Heart right ventricle (tissue), 16 donors: ENCODE data around the gene ZNF644. TPM values are rescaled to one million over a fixed set of nuclear protein-coding genes. Genes with fewer than 3 reads are reported as not detected.

ENCODE experiments used
- ATAC-seq, 8 donors: fragments of 200-7000 bp; cut with Tn5 transposase; one replicate each; pipeline ENCODE4 v1.9.1; 2020; ENCODE audit warnings: mild to moderate bottlenecking in 8 of 8, moderate library complexity in 8 of 8, moderate number of reproducible peaks in 1 of 8
- DNase-seq, 2 donors: peaks; one replicate each; pipeline ENCODE4 v3.0.0-alpha.2; 2020
- H3K27ac ChIP-seq, 10 donors: fragments of 200-600 bp; sonication (generic) in 2 of 10; one replicate each; pipeline versions ENCODE4 v1.5.0 to v1.8.0; 2020 to 2022; ENCODE audit warnings: mild to moderate bottlenecking in 3 of 10
- H3K27me3 ChIP-seq, 7 donors: fragments of 200-600 bp; one replicate each; pipeline ENCODE4 v1.8.0; 2021 to 2022; ENCODE audit warnings: mild to moderate bottlenecking in 2 of 7
- H3K36me3 ChIP-seq, 9 donors: fragments of 200-600 bp; sonication (generic) in 1 of 9; one replicate each; pipeline versions ENCODE4 v1.5.0 to v1.8.0; 2020 to 2022; ENCODE audit warnings: mild to moderate bottlenecking in 2 of 9
- H3K4me1 ChIP-seq, 9 donors: fragments of 200-600 bp; sonication (generic) in 1 of 9; one replicate each; pipeline versions ENCODE4 v1.5.0 to v1.8.0; 2020 to 2022; ENCODE audit warnings: mild to moderate bottlenecking in 4 of 9
- H3K4me3 ChIP-seq, 10 donors: fragments of 200-600 bp; sonication (generic) in 2 of 10; one replicate each; pipeline versions ENCODE4 v1.5.0 to v1.8.0; 2020 to 2022; ENCODE audit warnings: mild to moderate bottlenecking in 7 of 10, moderate library complexity in 2 of 10
- H3K9me3 ChIP-seq, 11 donors: fragments of 200-600 bp in 10 of 11; sonication (generic) in 2 of 11; one replicate each; pipeline versions ENCODE4 v1.5.0 to v1.8.0; 2013 to 2022; ENCODE audit warnings: mild to moderate bottlenecking in 2 of 11, control low read depth in 1 of 11, moderate library complexity in 1 of 11
- CTCF ChIP-seq, 9 donors: fragments of 200-600 bp; sonication (generic) in 2 of 9; IDR thresholded peaks; one replicate each; pipeline versions ENCODE4 v1.5.0 to v1.8.0; 2021 to 2022; ENCODE audit warnings: antibody characterized with exemption in 9 of 9, mild to moderate bottlenecking in 5 of 9, moderate library complexity in 1 of 9
- WGBS, 2 donors: extraction: QIAGEN DNeasy Blood & Tissue Kit; methylation state at CpG; one replicate each; pipeline ENCODE4 v1.1.7; 2013; ENCODE audit warnings: inconsistent platforms in 1 of 2; 5-methylcytosine and 5-hydroxymethylcytosine counted together
- intact Hi-C, 10 donors: fragments of 100-400 bp; cut with DNase I; formaldehyde crosslinking; loops; one replicate each; pipeline versions ENCODE4 v1.11.1 to v1.14.2; 2022
- polyA plus RNA-seq, 2 donors: library from polyadenylated mRNA; stranded (reverse); fragments of 200-250 nt; gene quantifications; one replicate each; pipeline ENCODE4 v1.2.3, GENCODE V29; 2013
- total RNA-seq, 10 donors: library from RNA; stranded (reverse); fragmentation: NEBNext Ultra II Directional in 3 of 10; extraction: Animal tissue kit (Norgen Biotek cat#: 25700) in 3 of 10; gene quantifications; one replicate each; pipeline versions ENCODE4 v1.2.1 to v1.2.4, GENCODE V29; 2021 to 2023
- donor health status: Arrhythmogenic right ventricular cardiomyopathy.
- donor health status: ischemic (EF 13 %, LVEDD 7.1; RV severe dilation, severe dysfunction).
- donor health status: healthy with polysubstance abuse.
- donor health status: DM: no; HTN: yes; CAD: no.
- donor health status: DM: no; HTN: no; CAD: no.
- donor health status: ischemic (EF 25% LVEDD 6.9; RV normal size, moderate dysfunction).
- donor health status: ischemic (EF 25% LVEDD 5.7; RV mildly dilated, moderate dysfunction).
- donor health status: healthy.
- donor health status: DM: yes; HTN: yes; CAD: no.
- donor health status: Ischemic cardiomyopathy.
- donor health status: ischemic (EF 35%, LVEDD 5.7; RV mildly dilated, moderate dysfunction).
- donor health status: nonischemic (EF 11% LVEDD 7.7; RV severe dilation, severe dysfunction).
- donor health status: DM: yes; HTN: yes; CAD: no.
- donor health status: PGD.
- donor health status: ischemic (EF 29% LVEDD 5.4; RV normal size, mild dysfunction).
- donor health status: nonischemic (EF 23%, LVEDD 6.1; RV moderate dilation, normal function).

The ZNF644 gene
- total and polyA plus RNA-seq, 12 donors = 10.7 to 48.0 (median 33.6) TPM

GRCh38 chr1:90945287-90945686 lies 76.5 kb downstream of the ZNF644 start:
- no peak for ATAC-seq
- H3K4me1 ChIP-seq = peaks cover 0 to 39% (median 12%) of the 10 kb centered on the region in 9 donors

GRCh38 chr1:90943966-90944365 lies 77.9 kb downstream of the ZNF644 start:
- Histone ChIP-seq H3K9me3 (no peaks in the 10 kb centered on the region), H3K36me3 (peaks cover 0 to 29% (median 6%) of the 10 kb centered on the region in 9 donors), H3K4me3 (no peak overlapping the region), H3K4me1 (peaks cover 0 to 36% (median 14%) of the 10 kb centered on the region in 9 donors), H3K27ac (no peak overlapping the region), H3K27me3 (no peaks in the 10 kb centered on the region)
- DNase-seq (no peak), ATAC-seq (no peak)
- intact Hi-C loops = no loop called here
- WGBS, 2 donors = 93 to 96% methylated on average over 4 of the region's 4 CpGs
- TF ChIP-seq CTCF (IDR thresholded peaks at IDR 0.05) = no peak

More at GRCh38 chr1:90945287-90945686, 76.5 kb downstream of the ZNF644 start:
- no peak for TF ChIP-seq CTCF (IDR thresholded peaks at IDR 0.05)
- H3K9me3 ChIP-seq = no peaks in the 10 kb centered on the region
- no peak overlapping the region for H3K4me3 ChIP-seq
- H3K36me3 ChIP-seq = peaks cover 0 to 15% (median 4%) of the 10 kb centered on the region in 9 donors
- DNase-seq = no peak
- intact Hi-C loops = no loop called here
- no peak overlapping the region for H3K27ac ChIP-seq
- H3K27me3 ChIP-seq = no peaks in the 10 kb centered on the region

GRCh38 chr1:90940746-90941145 lies 81.1 kb downstream of the ZNF644 start:
- H3K9me3 ChIP-seq = no peaks in the 10 kb centered on the region
- H3K27me3 ChIP-seq = no peaks in the 10 kb centered on the region
- peaks cover 0 to 46% (median 6%) of the 10 kb centered on the region in 9 donors for H3K36me3 ChIP-seq
- WGBS, 2 donors = 56 to 67% methylated on average over 2 of the region's 2 CpGs
- no peak for ATAC-seq
- peaks cover 0 to 33% (median 14%) of the 10 kb centered on the region in 9 donors for H3K4me1 ChIP-seq
- no peak for TF ChIP-seq CTCF (IDR thresholded peaks at IDR 0.05)
- DNase-seq = no peak
- no peak overlapping the region for H3K27ac ChIP-seq
- intact Hi-C loops = no loop called here
- no peak overlapping the region for H3K4me3 ChIP-seq

- TF ChIP-seq CTCF (IDR thresholded peaks at IDR 0.05) = no peak
- H3K4me1 ChIP-seq = peaks cover 0 to 26% (median 6%) of the 10 kb centered on the region in 9 donors
- no peak overlapping the region for H3K27ac ChIP-seq
- H3K4me3 ChIP-seq = no peak overlapping the region
- H3K36me3 ChIP-seq = peaks cover 0 to 70% (median 6%) of the 10 kb centered on the region in 9 donors
- DNase-seq = no peak
- no peak for ATAC-seq
- intact Hi-C loops = no loop called here
- 98 to 99% methylated on average over 1 of the region's 1 CpG for WGBS, 2 donors
- H3K27me3 ChIP-seq = no peaks in the 10 kb centered on the region
- no peaks in the 10 kb centered on the region for H3K9me3 ChIP-seq
These were observed 85.1 kb downstream of the ZNF644 start for GRCh38 chr1:90936731-90937130.
